ENCODE data around the gene KCNT2. TPM values are rescaled to one million over a fixed set of nuclear protein-coding genes. Genes with fewer than 3 reads are reported as not detected.

KCNT2 gene
- total RNA-seq, 1 donor from 2014 or later = 126 TPM

DNA sequence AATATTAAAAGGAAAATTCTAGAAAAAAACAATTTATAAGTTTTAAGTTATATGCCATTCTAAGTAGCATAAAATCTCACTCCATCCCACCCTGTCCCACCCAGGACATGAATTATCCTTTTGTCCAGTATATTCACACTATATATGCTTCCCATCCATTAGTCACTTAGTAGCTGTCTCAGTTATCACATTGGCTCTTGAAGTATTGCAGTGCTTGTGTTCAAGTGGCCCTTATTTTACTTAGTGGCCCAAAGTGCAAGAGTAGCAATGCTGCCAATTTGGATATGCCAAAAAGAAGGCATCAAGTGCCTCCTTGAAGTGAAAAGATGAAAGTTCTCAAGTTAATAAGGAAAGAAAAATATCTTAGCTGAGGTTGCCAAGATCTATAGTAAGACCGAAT, 192.3 kb downstream of the KCNT2 start:
- Mint-ChIP-seq H3K4me3 (ENCODE audit: unreplicated experiment) (no peak overlapping the region), H3K9me3 (ENCODE audit: unreplicated experiment) (peaks cover under 1% of the 10 kb centered on the region), H3K27ac (ENCODE audit: unreplicated experiment) (no peak overlapping the region), H3K27me3 (ENCODE audit: unreplicated experiment) (no peaks in the 10 kb centered on the region), H3K4me1 (ENCODE audit: low read depth, unreplicated experiment) (no peaks in the 10 kb centered on the region), H3K36me3 (ENCODE audit: unreplicated experiment) (no peaks in the 10 kb centered on the region)
- DNase-seq = no peak
- TF ChIP-seq, protein P1, sequence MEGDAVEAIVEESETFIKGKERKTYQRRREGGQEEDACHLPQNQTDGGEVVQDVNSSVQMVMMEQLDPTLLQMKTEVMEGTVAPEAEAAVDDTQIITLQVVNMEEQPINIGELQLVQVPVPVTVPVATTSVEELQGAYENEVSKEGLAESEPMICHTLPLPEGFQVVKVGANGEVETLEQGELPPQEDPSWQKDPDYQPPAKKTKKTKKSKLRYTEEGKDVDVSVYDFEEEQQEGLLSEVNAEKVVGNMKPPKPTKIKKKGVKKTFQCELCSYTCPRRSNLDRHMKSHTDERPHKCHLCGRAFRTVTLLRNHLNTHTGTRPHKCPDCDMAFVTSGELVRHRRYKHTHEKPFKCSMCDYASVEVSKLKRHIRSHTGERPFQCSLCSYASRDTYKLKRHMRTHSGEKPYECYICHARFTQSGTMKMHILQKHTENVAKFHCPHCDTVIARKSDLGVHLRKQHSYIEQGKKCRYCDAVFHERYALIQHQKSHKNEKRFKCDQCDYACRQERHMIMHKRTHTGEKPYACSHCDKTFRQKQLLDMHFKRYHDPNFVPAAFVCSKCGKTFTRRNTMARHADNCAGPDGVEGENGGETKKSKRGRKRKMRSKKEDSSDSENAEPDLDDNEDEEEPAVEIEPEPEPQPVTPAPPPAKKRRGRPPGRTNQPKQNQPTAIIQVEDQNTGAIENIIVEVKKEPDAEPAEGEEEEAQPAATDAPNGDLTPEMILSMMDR (IDR thresholded peaks at IDR 0.05; ENCODE audit: partially characterized antibody, unreplicated experiment) = no peak

DNA sequence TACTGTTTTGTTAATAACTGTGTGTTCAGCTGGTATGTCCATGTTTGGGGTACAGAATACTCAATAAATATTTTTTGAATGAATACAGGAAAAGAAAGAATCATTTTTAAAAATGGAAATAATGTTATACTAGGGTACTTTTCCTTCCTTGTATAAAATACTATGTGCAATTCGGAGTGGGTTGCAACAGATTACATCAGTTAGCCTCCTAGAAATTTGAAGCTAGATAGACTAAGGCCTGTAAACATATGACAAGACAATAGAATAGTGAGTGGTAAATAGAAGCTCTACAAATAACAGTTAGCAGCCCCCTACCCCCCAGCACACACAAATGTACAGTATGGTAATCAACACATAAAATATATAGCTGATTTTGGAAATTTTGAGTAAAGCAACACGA, 195.9 kb downstream of the KCNT2 start:
- no peak for DNase-seq
- Mint-ChIP-seq H3K36me3 (ENCODE audit: unreplicated experiment) (no peaks in the 10 kb centered on the region), H3K27me3 (ENCODE audit: unreplicated experiment) (no peaks in the 10 kb centered on the region), H3K4me1 (ENCODE audit: low read depth, unreplicated experiment) (peaks cover 11% of the 10 kb centered on the region), H3K4me3 (ENCODE audit: unreplicated experiment) (no peak overlapping the region), H3K9me3 (ENCODE audit: unreplicated experiment) (peaks cover 3% of the 10 kb centered on the region), H3K27ac (ENCODE audit: unreplicated experiment) (no peak overlapping the region)
- TF ChIP-seq, protein P1 (IDR thresholded peaks at IDR 0.05; ENCODE audit: partially characterized antibody, unreplicated experiment) = no peak

DNA sequence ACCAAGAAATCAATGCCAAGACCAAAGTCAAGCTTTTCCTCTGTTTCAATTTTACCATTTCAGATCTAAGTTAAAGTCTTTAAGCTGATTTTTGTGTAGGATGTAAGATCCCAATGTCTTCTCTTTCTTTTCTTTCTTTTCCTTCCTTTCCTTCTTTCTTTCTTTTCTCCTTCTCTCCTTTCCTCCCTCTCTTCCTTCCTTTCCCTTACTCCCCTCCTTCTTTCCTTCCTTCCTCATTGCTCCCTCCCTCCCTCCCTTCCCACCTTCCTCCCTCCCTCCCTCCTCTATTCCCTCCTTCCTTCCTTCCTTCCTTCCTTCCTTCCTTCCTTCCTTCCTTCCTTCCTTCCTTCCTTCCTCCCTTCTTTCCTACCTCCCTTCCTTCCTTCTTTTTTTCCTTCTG, 197.5 kb downstream of the KCNT2 start:
- Mint-ChIP-seq H3K4me3 (ENCODE audit: unreplicated experiment) (no peak overlapping the region), H3K9me3 (ENCODE audit: unreplicated experiment) (peaks cover 4% of the 10 kb centered on the region), H3K36me3 (ENCODE audit: unreplicated experiment) (no peaks in the 10 kb centered on the region), H3K4me1 (ENCODE audit: low read depth, unreplicated experiment) (peaks cover 15% of the 10 kb centered on the region), H3K27me3 (ENCODE audit: unreplicated experiment) (no peaks in the 10 kb centered on the region), H3K27ac (ENCODE audit: unreplicated experiment) (no peak overlapping the region)
- TF ChIP-seq, protein P1 (IDR thresholded peaks at IDR 0.05; ENCODE audit: partially characterized antibody, unreplicated experiment) = no peak
- no peak for DNase-seq

DNA sequence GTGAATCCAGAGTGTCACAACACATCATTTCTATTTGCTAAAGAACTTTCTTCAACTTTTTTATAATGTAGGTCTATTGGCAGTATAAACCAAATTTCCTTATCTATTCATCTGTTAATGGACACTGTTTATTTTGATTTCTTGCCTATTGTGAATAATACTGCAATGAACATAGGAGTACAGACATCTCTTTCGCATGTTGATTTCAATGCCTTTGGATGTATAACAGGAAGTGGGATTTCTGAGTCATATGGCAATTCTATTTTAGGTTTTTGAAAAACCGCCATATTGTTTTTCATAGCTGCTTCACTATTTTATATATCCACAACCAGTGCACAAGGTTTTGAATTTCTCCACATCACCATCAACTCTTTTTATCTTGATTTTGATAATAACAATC, 198.7 kb downstream of the KCNT2 start:
- peaks cover 4% of the 10 kb centered on the region for H3K9me3 Mint-ChIP-seq (ENCODE audit: unreplicated experiment)
- H3K4me1 Mint-ChIP-seq (ENCODE audit: low read depth, unreplicated experiment) = peaks cover 15% of the 10 kb centered on the region
- H3K27me3 Mint-ChIP-seq (ENCODE audit: unreplicated experiment) = no peaks in the 10 kb centered on the region
- H3K36me3 Mint-ChIP-seq (ENCODE audit: unreplicated experiment) = no peaks in the 10 kb centered on the region
- no peak overlapping the region for H3K4me3 Mint-ChIP-seq (ENCODE audit: unreplicated experiment)
- TF ChIP-seq, protein P1 (IDR thresholded peaks at IDR 0.05; ENCODE audit: partially characterized antibody, unreplicated experiment) = no peak
- H3K27ac Mint-ChIP-seq (ENCODE audit: unreplicated experiment) = no peak overlapping the region
- no peak for DNase-seq

DNA sequence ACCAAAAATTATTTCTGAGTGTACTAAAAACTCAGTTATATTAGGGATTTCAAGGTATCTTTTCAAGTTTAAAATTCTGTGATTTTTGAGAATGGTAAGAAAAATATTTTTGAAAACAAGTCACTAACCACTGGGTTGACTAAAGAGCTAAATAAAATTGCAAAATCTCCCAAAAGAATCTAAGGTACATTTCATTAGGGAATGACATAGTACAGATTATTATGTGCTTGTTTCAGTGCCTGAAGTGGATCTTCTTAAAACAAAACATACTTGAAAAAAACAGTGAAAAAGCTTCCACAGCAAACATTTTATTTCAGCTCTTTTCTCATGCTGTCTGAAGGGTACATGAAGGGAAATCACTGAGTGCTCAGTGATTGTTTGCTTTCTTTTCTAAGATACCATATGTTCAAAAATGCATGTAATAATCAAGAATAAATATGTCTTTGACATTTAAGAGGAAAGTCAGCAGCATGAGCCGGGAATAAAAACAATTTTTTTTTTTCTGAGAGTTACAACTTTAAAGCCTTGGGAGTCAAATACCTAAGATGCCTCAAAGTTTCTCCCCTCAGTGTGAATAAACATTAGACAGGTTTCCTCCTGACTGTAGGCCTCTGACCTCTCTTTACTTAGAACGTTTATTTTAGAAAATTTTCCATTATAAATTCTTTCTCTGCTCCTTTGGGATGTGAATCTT, 200.7 kb downstream of the KCNT2 start:
- Mint-ChIP-seq H3K36me3 (ENCODE audit: unreplicated experiment) (no peaks in the 10 kb centered on the region), H3K4me1 (ENCODE audit: low read depth, unreplicated experiment) (peaks cover 15% of the 10 kb centered on the region), H3K4me3 (ENCODE audit: unreplicated experiment) (no peak overlapping the region), H3K27me3 (ENCODE audit: unreplicated experiment) (no peaks in the 10 kb centered on the region), H3K9me3 (ENCODE audit: unreplicated experiment) (peaks cover 4% of the 10 kb centered on the region), H3K27ac (ENCODE audit: unreplicated experiment) (peak overlapping the region; percentile 63)
- DNase-seq = no peak
- TF ChIP-seq, protein P1 (IDR thresholded peaks at IDR 0.05; ENCODE audit: partially characterized antibody, unreplicated experiment) = no peak
